Choroid plexus epithelial cell (primary cell): ENCODE data around the gene LCOR.
A peak's percentile ranks its signal among the peaks of the same experiment; 100 is the strongest.

Source experiments
- DNase-seq: peaks from one replicate; pipeline ENCODE4 v3.0.0-alpha.2; 2010; ENCODE audit warnings: low read depth
- H3K4me3 ChIP-seq: 2 replicates; pipeline ENCODE4 v1.5.1; 2011; ENCODE audit warnings: low read depth, mild to moderate bottlenecking, control low read depth, low read length, moderate library complexity
- CTCF ChIP-seq: conservative IDR thresholded peaks from 2 replicates; pipeline ENCODE4 v1.5.1; 2011; ENCODE audit warnings: low read depth, mild to moderate bottlenecking, control low read depth, inconsistent platforms, low read length, moderate library complexity

Gene LCOR

GRCh38 chr10:96860631-96861277, 28.7 kb downstream of the LCOR start:
- H3K4me3 ChIP-seq, result no peak overlapping the region
- TF ChIP-seq CTCF, result no peak
- DNase-seq, result no peak

DNA sequence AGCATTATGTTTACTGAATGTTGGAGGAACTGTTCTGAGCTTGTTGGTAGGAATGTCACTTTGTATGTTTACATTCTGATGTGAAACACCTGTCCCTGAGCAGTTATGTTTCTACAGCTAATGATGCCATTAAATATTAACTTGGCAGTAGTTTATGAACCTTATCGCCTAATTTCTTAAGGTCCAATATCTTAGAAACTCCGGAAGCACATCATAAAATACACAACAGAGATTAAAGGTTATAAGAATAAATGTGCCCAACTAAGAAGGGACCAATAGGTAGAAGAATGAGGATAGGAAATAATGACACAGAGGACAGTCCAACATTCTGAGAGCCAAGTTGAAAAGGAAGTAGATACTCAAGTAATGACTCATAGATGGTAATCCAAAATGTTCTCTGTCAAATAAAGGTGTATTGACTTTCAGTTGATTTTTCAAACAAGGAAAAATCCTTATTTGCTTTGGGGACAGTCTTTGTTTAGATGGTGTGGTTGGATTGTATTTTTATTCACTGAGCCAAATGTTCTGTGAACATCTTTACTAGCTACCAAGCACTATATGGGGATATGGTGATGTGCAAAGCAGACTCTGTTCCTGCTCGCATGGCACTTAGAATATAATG, 31.9 kb downstream of the LCOR start:
- DNase-seq, result peak; percentile 47
- no peak overlapping the region for H3K4me3 ChIP-seq
- no peak for TF ChIP-seq CTCF

GRCh38 chr10:96873086-96873485, 41.0 kb downstream of the LCOR start:
- DNase-seq, result no peak
- no peak for TF ChIP-seq CTCF
- H3K4me3 ChIP-seq, result no peak overlapping the region

GRCh38 chr10:96873756-96874467, 41.8 kb downstream of the LCOR start:
- DNase-seq, result no peak
- no peak overlapping the region for H3K4me3 ChIP-seq
- no peak for TF ChIP-seq CTCF

GRCh38 chr10:96878057-96878456, 46.0 kb downstream of the LCOR start:
- DNase-seq, result no peak
- H3K4me3 ChIP-seq, result no peak overlapping the region
- TF ChIP-seq CTCF, result no peak

- no peak for TF ChIP-seq CTCF
- no peak overlapping the region for H3K4me3 ChIP-seq
- no peak for DNase-seq
Measured at GRCh38 chr10:96880575-96880974, 48.5 kb downstream of the LCOR start.
